ENCODE results near the gene VCL.

Gene VCL

DNA sequence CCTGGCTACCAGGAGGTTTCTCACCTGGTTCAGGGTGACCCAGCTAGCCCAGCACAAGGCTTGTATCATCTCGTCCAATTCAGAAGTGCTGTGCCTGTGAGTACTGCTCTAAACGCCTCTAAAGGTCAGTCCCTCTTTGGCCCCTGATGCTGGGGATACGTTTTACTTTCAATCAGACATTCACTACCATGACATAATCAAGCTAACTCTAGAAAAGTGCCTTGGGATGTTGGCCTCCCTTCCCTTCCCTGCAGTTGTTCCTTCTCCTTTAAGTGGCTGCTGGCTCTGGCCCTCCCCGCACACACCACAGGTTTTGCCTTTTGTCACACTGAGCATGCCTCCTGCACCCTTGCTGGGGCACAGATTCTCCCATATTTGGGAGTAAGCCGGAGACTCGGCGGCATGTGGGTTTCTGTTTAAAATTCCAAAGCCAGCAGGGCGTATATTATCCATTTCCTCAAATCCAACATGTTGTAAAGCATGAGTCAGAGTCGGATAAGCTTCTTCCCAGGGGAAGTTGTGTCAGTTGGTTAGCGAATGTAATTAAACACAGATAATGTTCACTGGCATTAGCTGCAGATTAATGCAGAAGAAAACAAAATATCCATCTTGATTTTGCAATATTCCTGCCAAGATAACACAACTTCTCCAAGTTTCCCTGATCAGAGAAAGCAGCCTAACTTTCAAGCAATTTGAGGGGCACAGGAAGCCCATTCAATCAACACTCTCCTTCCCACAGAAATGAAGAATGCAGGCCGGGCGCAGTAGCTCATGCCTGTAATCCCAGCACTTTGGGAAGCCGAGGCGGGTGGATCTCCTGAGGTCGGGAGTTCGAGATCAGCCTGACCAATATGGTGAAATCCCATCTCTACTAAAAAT is 31.8 kb upstream of the VCL start:
- peaks cover 32% of the 10 kb centered on the region for H3K4me1 Mint-ChIP-seq
- H3K9me3 Mint-ChIP-seq: no peaks in the 10 kb centered on the region
- TF ChIP-seq, protein P1, sequence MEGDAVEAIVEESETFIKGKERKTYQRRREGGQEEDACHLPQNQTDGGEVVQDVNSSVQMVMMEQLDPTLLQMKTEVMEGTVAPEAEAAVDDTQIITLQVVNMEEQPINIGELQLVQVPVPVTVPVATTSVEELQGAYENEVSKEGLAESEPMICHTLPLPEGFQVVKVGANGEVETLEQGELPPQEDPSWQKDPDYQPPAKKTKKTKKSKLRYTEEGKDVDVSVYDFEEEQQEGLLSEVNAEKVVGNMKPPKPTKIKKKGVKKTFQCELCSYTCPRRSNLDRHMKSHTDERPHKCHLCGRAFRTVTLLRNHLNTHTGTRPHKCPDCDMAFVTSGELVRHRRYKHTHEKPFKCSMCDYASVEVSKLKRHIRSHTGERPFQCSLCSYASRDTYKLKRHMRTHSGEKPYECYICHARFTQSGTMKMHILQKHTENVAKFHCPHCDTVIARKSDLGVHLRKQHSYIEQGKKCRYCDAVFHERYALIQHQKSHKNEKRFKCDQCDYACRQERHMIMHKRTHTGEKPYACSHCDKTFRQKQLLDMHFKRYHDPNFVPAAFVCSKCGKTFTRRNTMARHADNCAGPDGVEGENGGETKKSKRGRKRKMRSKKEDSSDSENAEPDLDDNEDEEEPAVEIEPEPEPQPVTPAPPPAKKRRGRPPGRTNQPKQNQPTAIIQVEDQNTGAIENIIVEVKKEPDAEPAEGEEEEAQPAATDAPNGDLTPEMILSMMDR (IDR thresholded peaks at IDR 0.05; ENCODE audit: unreplicated experiment in 3 of 3): no peak
- peak overlapping the region; percentile 54 to 64 (median 57) for H3K4me3 Mint-ChIP-seq
- H3K36me3 Mint-ChIP-seq (ENCODE audit: low read depth): no peaks in the 10 kb centered on the region
- no peaks in the 10 kb centered on the region for H3K27me3 Mint-ChIP-seq (ENCODE audit: low read depth)
- H3K27ac Mint-ChIP-seq: peak overlapping the region; percentile 95 to 98 (median 95)

- Mint-ChIP-seq H3K27ac (peak overlapping the region; percentile 95 to 98 (median 95)), H3K4me3 (no peak overlapping the region), H3K36me3 (ENCODE audit: low read depth) (no peaks in the 10 kb centered on the region), H3K4me1 (peaks cover 32% of the 10 kb centered on the region), H3K27me3 (ENCODE audit: low read depth) (no peaks in the 10 kb centered on the region), H3K9me3 (no peaks in the 10 kb centered on the region)
- TF ChIP-seq, protein P1 (IDR thresholded peaks at IDR 0.05; ENCODE audit: unreplicated experiment in 3 of 3): no peak
These were observed 30.9 kb upstream of the VCL start for GRCh38 chr10:73967022-73967429.

DNA sequence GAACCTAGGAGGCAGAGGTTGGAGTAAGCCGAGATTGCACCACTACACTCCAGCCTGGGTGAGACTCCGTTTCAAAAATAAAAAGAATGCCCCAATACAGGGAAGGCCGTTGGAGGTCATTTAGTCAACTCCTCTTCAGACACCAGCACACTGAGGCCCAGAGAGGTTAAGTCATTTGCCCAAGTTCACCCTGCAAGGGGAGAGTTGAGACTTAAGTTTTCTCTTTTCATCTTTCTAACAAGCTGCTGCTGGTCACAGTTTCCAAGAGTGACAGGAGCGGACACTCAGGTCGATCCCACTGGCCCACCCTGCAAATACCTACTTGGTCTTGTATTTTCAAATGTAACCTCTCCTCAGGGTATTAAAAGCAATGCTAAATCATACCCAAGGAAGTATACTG is 30.4 kb upstream of the VCL start:
- no peak overlapping the region for H3K4me3 Mint-ChIP-seq
- peak overlapping the region; percentile 83 to 96 (median 93) for H3K27ac Mint-ChIP-seq
- no peaks in the 10 kb centered on the region for H3K36me3 Mint-ChIP-seq (ENCODE audit: low read depth)
- H3K9me3 Mint-ChIP-seq: no peaks in the 10 kb centered on the region
- H3K4me1 Mint-ChIP-seq: peaks cover 32% of the 10 kb centered on the region
- no peaks in the 10 kb centered on the region for H3K27me3 Mint-ChIP-seq (ENCODE audit: low read depth)
- TF ChIP-seq, protein P1 (IDR thresholded peaks at IDR 0.05; ENCODE audit: unreplicated experiment in 3 of 3): no peak

DNA sequence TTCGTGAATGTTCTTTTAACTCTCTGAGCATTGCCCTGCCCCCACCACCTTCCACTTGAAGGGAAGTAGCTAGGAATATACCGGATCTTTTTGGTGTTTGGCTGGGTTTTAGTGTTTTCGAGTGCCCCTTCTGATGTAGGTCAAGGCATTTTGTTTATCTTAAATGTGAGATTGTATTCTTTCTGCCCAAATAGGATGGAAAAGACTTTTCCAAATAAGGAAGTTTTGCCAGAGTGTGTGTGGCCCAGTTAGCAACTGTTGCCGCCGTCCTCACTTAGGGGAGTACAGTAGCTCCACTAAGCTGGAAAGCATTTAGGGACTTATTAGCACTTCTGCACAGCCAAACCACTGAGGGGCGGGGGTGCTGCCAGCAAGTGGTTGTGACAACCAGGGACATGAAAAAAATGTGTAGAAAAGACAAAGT is 29.8 kb upstream of the VCL start:
- Mint-ChIP-seq H3K36me3 (ENCODE audit: low read depth) (no peaks in the 10 kb centered on the region), H3K27ac (peak overlapping the region; percentile 83 to 96 (median 93)), H3K4me3 (peak overlapping the region; percentile 6 to 39 (median 31)), H3K9me3 (no peaks in the 10 kb centered on the region), H3K4me1 (peaks cover 32% of the 10 kb centered on the region), H3K27me3 (ENCODE audit: low read depth) (no peaks in the 10 kb centered on the region)
- TF ChIP-seq, protein P1 (IDR thresholded peaks at IDR 0.05; ENCODE audit: unreplicated experiment in 3 of 3): no peak

DNA sequence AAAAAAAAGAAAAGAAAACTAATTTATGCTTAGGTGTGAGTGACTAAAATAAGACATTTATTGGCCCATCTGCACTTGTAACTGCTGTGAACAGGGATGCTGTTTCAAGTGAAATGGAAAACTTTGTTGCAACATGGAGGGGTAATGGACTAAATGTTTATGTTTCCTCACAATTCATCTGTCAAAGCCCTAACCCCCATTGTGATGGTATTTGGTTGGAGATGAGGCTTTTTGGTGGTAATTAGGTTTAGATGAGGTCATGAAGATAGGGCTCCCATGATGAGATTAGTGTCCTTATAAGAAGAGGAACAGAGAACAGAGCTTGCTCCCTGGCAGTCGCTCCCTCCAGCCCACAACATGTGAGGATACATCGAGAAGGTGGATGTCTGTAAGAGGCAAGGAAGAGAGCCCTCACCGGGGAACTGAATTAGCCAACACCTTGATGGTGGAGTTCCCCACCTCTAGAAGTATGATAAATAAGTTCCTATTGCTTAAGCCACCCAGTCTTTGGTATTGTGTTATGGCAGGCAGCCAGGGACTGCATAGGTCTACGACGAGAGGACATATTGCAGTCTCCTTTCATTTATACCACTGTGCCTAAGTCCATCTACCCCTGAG is 28.6 kb upstream of the VCL start:
- TF ChIP-seq, protein P1 (IDR thresholded peaks at IDR 0.05; ENCODE audit: unreplicated experiment in 3 of 3): no peak
- Mint-ChIP-seq H3K27me3 (ENCODE audit: low read depth) (no peaks in the 10 kb centered on the region), H3K36me3 (ENCODE audit: low read depth) (no peaks in the 10 kb centered on the region), H3K9me3 (no peaks in the 10 kb centered on the region), H3K4me1 (peaks cover 27% of the 10 kb centered on the region), H3K4me3 (no peak overlapping the region), H3K27ac (no peak overlapping the region)
